Measurements from ENCODE around the gene CPPED1. TPM values are rescaled to one million over a fixed set of nuclear protein-coding genes. Genes with fewer than 3 reads are reported as not detected.

CPPED1 gene
- total and polyA plus RNA-seq, 10 of the 15 experiments (the other 5 are each of a cell fraction or from before 2014, with no cell fraction given), result 7.1 to 39.0 (median 16.0) TPM

DNA sequence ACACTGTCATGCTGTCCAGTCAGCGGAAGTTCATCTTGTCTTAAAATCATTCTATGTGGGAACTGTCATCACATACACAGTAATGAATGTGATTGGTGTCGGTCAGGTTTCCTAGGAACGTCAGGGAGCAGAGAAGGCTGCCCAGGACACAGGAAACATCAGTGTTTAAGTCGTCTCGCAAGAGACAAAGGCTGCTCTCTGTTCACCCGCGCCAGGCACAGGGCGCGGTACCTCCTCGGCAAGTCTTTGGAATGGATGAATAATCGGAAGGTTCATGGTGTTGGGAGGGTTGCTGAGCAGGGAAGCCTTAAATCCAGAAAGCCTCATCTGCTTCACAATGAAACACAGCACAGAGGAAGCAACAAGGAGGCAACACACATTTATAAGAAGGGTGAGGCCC, 148.2 kb downstream of the CPPED1 start:
- Histone ChIP-seq H3K27ac (ENCODE audit: control insufficient read depth, insufficient read depth) (no peak overlapping the region), H3K27me3 (replicated peaks in 1 of 2; ENCODE audit: control insufficient read depth in 2 of 2, insufficient read depth in 2 of 2, low read length in 1 of 2) (no peaks in the 10 kb centered on the region), H3K4me1 (ENCODE audit: control insufficient read depth, insufficient read depth, low read length) (no peaks in the 10 kb centered on the region), H3K79me2 (ENCODE audit: control insufficient read depth, insufficient read depth, low read length) (no peaks in the 10 kb centered on the region), H3K4me3 (no peak overlapping the region), H4K20me1 (ENCODE audit: control insufficient read depth, insufficient read depth) (no peaks in the 10 kb centered on the region), H2AFZ (ENCODE audit: control insufficient read depth, low read depth, low read length) (no peak overlapping the region), H3K36me3 (ENCODE audit: control insufficient read depth in 2 of 2, insufficient read depth in 2 of 2, low read length in 1 of 2) (no peaks in the 10 kb centered on the region), H3K4me2 (ENCODE audit: control insufficient read depth, insufficient read depth) (no peak overlapping the region), H3K9ac (ENCODE audit: control insufficient read depth, insufficient read depth, low read length) (no peak overlapping the region), H3K9me3 (replicated peaks; ENCODE audit: control insufficient read depth, insufficient read depth, low read length) (no peaks in the 10 kb centered on the region; the same call in 2 of the 3 replicates)
- DNase-seq (ENCODE audit: low read depth, low spot score) (no peak), ATAC-seq (no peak), FAIRE-seq (no peak)
- RAD21 ChIA-PET (ENCODE audit: unreplicated experiment), result interaction anchor here (0.9 kb wide), 1 partner anchor 82 kb away, joined by 3 read pairs; no protein-coding TSS in a partner anchor
- BruUV-seq (replicated peaks), result no TSS peak
- 71% methylated on average over 11 of the region's 11 CpGs for WGBS (ENCODE audit: insufficient coverage, insufficient replicate concordance, low lambda C conversion rate, missing lambda C conversion rate)
- SMC1A ChIA-PET (ENCODE audit: uncharacterized antibody, unreplicated experiment), result interaction anchor here (1.2 kb wide), 1 partner anchor 21 kb away, joined by 3 read pairs; no protein-coding TSS in a partner anchor
- in situ Hi-C loops (cut with MboI), result no loop called here
- TF ChIP-seq CREB1 (IDR thresholded peaks at IDR 0.05; ENCODE audit: low read depth), result no peak
- no peak for TF ChIP-seq MTA2 (IDR thresholded peaks at IDR 0.05; ENCODE audit: low read depth)
- TF ChIP-seq TBL1XR1 (IDR thresholded peaks at IDR 0.05; ENCODE audit: low read depth, low read length), result no peak
- no peak for TF ChIP-seq KAT2A (conservative IDR thresholded peaks at IDR 0.05; ENCODE audit: control insufficient read depth, low read depth, low read length)
- TF ChIP-seq, protein P1, sequence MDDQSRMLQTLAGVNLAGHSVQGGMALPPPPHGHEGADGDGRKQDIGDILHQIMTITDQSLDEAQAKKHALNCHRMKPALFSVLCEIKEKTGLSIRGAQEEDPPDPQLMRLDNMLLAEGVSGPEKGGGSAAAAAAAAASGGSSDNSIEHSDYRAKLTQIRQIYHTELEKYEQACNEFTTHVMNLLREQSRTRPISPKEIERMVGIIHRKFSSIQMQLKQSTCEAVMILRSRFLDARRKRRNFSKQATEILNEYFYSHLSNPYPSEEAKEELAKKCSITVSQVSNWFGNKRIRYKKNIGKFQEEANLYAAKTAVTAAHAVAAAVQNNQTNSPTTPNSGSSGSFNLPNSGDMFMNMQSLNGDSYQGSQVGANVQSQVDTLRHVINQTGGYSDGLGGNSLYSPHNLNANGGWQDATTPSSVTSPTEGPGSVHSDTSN (IDR thresholded peaks at IDR 0.05; ENCODE audit: insufficient replicate concordance, low read depth, low read length), result no peak
- TF ChIP-seq, protein P2, sequence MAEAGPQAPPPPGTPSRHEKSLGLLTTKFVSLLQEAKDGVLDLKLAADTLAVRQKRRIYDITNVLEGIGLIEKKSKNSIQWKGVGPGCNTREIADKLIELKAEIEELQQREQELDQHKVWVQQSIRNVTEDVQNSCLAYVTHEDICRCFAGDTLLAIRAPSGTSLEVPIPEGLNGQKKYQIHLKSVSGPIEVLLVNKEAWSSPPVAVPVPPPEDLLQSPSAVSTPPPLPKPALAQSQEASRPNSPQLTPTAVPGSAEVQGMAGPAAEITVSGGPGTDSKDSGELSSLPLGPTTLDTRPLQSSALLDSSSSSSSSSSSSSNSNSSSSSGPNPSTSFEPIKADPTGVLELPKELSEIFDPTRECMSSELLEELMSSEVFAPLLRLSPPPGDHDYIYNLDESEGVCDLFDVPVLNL (IDR thresholded peaks at IDR 0.05; ENCODE audit: low read depth, low read length), result no peak
- no peak for TF ChIP-seq MYB (IDR thresholded peaks at IDR 0.05; ENCODE audit: borderline replicate concordance, low read depth, low read length)
- TF ChIP-seq YBX1 (IDR thresholded peaks at IDR 0.05), result no peak
- TF ChIP-seq HDGF (IDR thresholded peaks at IDR 0.05), result no peak
- no peak for TF ChIP-seq SREBF1 (IDR thresholded peaks at IDR 0.05; ENCODE audit: low read length)
- TF ChIP-seq, protein P3, sequence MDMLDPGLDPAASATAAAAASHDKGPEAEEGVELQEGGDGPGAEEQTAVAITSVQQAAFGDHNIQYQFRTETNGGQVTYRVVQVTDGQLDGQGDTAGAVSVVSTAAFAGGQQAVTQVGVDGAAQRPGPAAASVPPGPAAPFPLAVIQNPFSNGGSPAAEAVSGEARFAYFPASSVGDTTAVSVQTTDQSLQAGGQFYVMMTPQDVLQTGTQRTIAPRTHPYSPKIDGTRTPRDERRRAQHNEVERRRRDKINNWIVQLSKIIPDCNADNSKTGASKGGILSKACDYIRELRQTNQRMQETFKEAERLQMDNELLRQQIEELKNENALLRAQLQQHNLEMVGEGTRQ (IDR thresholded peaks at IDR 0.05; ENCODE audit: borderline replicate concordance, low read depth, low read length), result no peak
- no peak for TF ChIP-seq BHLHE40 (IDR thresholded peaks at IDR 0.05; ENCODE audit: borderline replicate concordance in 1 of 2, low read depth in 2 of 2, low read length in 1 of 2)
- no peak for TF ChIP-seq ZBED1 (IDR thresholded peaks at IDR 0.05; ENCODE audit: borderline replicate concordance)
- intact Hi-C loops (cut with micrococcal nuclease; ENCODE audit: unreplicated experiment), result no loop called here
- POLR2A ChIA-PET, result no interaction called here
- CTCF ChIA-PET, result no interaction called here
